Measurements from ENCODE around the gene RSU1. TPM values are rescaled to one million over a fixed set of nuclear protein-coding genes. Genes with fewer than 3 reads are reported as not detected.

The RSU1 gene
- total and polyA plus RNA-seq, 2 experiments from 2014 or later, result 109 to 236 TPM

DNA sequence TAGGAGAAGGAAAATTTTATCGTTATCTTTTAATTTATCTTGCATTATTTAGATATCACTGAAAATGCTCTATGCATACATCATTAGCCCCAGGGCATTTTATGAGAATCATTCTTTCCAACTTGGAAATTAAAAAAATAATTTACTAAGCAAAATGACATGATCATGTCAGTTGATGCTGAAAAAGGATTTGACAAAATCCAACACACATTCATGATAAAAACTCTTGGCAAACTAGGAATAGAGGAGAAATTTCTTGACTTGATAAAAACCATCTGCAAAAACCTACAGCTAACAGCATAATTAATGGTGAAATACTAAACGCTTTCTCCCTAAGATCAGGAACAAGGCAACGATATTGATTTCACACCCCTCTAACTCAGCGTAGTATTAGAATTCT, 40.2 kb upstream of the RSU1 start:
- Histone ChIP-seq H3K4me1 (ENCODE audit: insufficient read depth) (peaks cover 6% of the 10 kb centered on the region; the same call in 1 of the 2 replicates), H3K4me2 (ENCODE audit: unreplicated experiment) (no peak overlapping the region), H3K36me3 (ENCODE audit: low read depth) (no peaks in the 10 kb centered on the region), H3F3A (ENCODE audit: insufficient read depth) (no peaks in the 10 kb centered on the region), H3K9ac (no peak overlapping the region), H3K27me3 (replicated peaks; ENCODE audit: insufficient read depth) (no peaks in the 10 kb centered on the region), H2AFZ (no peak overlapping the region), H4K20me1 (ENCODE audit: insufficient read depth) (no peaks in the 10 kb centered on the region), H3K4me3 (no peak overlapping the region), H3K79me2 (ENCODE audit: insufficient read depth) (no peaks in the 10 kb centered on the region), H3K9me3 (ENCODE audit: low read depth) (no peaks in the 10 kb centered on the region), H3K27ac (no peak overlapping the region), H3K9me2 (ENCODE audit: insufficient read depth) (no peaks in the 10 kb centered on the region)
- TF ChIP-seq EZH2 (IDR thresholded peaks at IDR 0.05; ENCODE audit: insufficient read depth, poor library complexity, severe bottlenecking) (no peak), EZH2phosphoT487 (IDR thresholded peaks at IDR 0.05; ENCODE audit: insufficient read depth, low read depth) (no peak)
- in situ Hi-C loops (cut with MboI), result no loop called here
- DNase-seq, result no peak
- WGBS, 2 experiments (ENCODE audit: low coverage in 1 of 2, low lambda C conversion rate in 2 of 2, missing lambda C conversion rate in 2 of 2), result 62% methylated on average over 4 of the region's 4 CpGs

DNA sequence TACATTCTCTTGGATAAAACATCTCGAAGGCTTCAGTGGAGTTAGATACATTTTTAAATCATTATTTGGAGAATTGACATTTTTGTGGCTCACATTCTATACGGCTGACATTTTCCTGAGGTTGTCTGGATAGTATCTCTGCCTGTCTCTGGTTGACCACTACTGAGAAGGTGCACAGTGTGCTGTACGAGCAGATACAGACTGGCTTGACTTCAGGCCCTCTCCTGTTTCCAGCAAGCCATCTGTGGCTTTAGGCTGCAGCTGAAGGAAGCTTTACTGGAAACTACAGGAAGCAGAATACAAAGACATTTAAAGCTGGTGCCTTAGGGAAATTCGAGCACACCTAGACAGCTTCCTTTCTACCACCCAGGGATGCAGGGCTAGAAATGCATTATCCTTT, 39.3 kb upstream of the RSU1 start:
- Histone ChIP-seq H4K20me1 (ENCODE audit: insufficient read depth) (no peaks in the 10 kb centered on the region), H3K27me3 (replicated peaks; ENCODE audit: insufficient read depth) (no peaks in the 10 kb centered on the region), H3K36me3 (ENCODE audit: low read depth) (no peaks in the 10 kb centered on the region), H3K4me1 (ENCODE audit: insufficient read depth) (peaks cover 6% of the 10 kb centered on the region; the same call in 1 of the 2 replicates), H3F3A (ENCODE audit: insufficient read depth) (no peaks in the 10 kb centered on the region), H3K4me3 (no peak overlapping the region), H3K9me3 (ENCODE audit: low read depth) (no peaks in the 10 kb centered on the region), H3K79me2 (ENCODE audit: insufficient read depth) (no peaks in the 10 kb centered on the region), H3K9me2 (ENCODE audit: insufficient read depth) (no peaks in the 10 kb centered on the region), H3K27ac (no peak overlapping the region), H2AFZ (no peak overlapping the region), H3K4me2 (ENCODE audit: unreplicated experiment) (no peak overlapping the region), H3K9ac (no peak overlapping the region)
- 88 to 91% methylated on average over 4 of the region's 4 CpGs for WGBS, 2 experiments (ENCODE audit: low coverage in 1 of 2, low lambda C conversion rate in 2 of 2, missing lambda C conversion rate in 2 of 2)
- no peak for DNase-seq
- in situ Hi-C loops (cut with MboI), result no loop called here
- no peak for TF ChIP-seq EZH2phosphoT487 (IDR thresholded peaks at IDR 0.05; ENCODE audit: insufficient read depth, low read depth)
- TF ChIP-seq EZH2 (IDR thresholded peaks at IDR 0.05; ENCODE audit: insufficient read depth, poor library complexity, severe bottlenecking), result no peak

DNA sequence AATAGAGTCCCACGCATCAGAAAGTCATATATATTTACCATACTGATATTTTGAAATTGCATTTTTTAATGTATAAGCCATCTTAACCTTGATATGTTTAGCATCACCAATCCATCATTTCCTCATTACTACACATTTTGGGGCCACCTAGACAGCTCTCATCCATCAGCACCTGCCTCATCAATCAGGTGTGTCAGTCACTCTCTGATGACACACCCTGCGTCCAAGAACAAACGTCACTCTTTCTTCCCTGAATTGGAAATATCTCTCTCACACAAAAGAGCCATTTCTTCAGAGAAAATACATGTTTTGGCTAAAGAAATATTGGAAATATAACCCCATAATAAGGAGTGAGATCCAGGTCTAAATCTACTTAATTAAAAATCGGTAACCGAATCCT, 38.9 kb upstream of the RSU1 start:
- Histone ChIP-seq H3K4me3 (no peak overlapping the region), H4K20me1 (ENCODE audit: insufficient read depth) (no peaks in the 10 kb centered on the region), H3K4me1 (ENCODE audit: insufficient read depth) (peaks cover 6% of the 10 kb centered on the region; the same call in 1 of the 2 replicates), H3K9me3 (ENCODE audit: low read depth) (no peaks in the 10 kb centered on the region), H3K4me2 (ENCODE audit: unreplicated experiment) (no peak overlapping the region), H3K79me2 (ENCODE audit: insufficient read depth) (no peaks in the 10 kb centered on the region), H2AFZ (no peak overlapping the region), H3K27ac (no peak overlapping the region), H3K9me2 (ENCODE audit: insufficient read depth) (no peaks in the 10 kb centered on the region), H3K27me3 (replicated peaks; ENCODE audit: insufficient read depth) (no peaks in the 10 kb centered on the region), H3K36me3 (ENCODE audit: low read depth) (no peaks in the 10 kb centered on the region), H3K9ac (no peak overlapping the region), H3F3A (ENCODE audit: insufficient read depth) (no peaks in the 10 kb centered on the region)
- no peak for TF ChIP-seq EZH2phosphoT487 (IDR thresholded peaks at IDR 0.05; ENCODE audit: insufficient read depth, low read depth)
- no peak for TF ChIP-seq EZH2 (IDR thresholded peaks at IDR 0.05; ENCODE audit: insufficient read depth, poor library complexity, severe bottlenecking)
- in situ Hi-C loops (cut with MboI), result no loop called here
- DNase-seq, result no peak
- WGBS, 2 experiments (ENCODE audit: low coverage in 1 of 2, low lambda C conversion rate in 2 of 2, missing lambda C conversion rate in 2 of 2), result 89% methylated on average over 5 of the region's 5 CpGs

DNA sequence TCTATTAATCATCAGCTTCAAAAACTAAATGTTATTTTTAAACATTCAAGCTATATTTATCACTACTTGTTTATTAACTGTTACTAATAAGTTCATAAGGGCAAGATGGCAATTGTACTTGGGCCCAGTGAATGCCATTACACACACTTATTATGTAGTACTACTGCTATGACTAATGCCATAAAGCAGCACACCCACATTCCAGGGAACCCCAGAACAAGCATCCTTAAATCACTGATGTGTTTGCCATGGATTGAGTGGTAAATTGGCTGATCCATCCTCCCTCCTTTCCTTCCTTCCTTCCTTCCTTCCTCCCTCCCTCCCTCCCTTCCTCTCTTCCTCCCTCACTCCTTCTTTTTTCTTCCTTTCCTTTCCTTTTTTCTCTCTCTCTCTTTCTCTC, 37.4 kb upstream of the RSU1 start:
- H3K4me1 ChIP-seq (ENCODE audit: insufficient read depth), result peaks cover 6% of the 10 kb centered on the region; the same call in 1 of the 2 replicates
- no peaks in the 10 kb centered on the region for H3K36me3 ChIP-seq (ENCODE audit: low read depth)
- no peaks in the 10 kb centered on the region for H3K9me2 ChIP-seq (ENCODE audit: insufficient read depth)
- TF ChIP-seq EZH2 (IDR thresholded peaks at IDR 0.05; ENCODE audit: insufficient read depth, poor library complexity, severe bottlenecking), result no peak
- no peak for TF ChIP-seq EZH2phosphoT487 (IDR thresholded peaks at IDR 0.05; ENCODE audit: insufficient read depth, low read depth)
- H3K79me2 ChIP-seq (ENCODE audit: insufficient read depth), result no peaks in the 10 kb centered on the region
- no peaks in the 10 kb centered on the region for H3K9me3 ChIP-seq (ENCODE audit: low read depth)
- no peak overlapping the region for H3K4me2 ChIP-seq (ENCODE audit: unreplicated experiment)
- no peaks in the 10 kb centered on the region for H3K27me3 ChIP-seq (replicated peaks; ENCODE audit: insufficient read depth)
- no peaks in the 10 kb centered on the region for H3F3A ChIP-seq (ENCODE audit: insufficient read depth)
- H3K4me3 ChIP-seq, result no peak overlapping the region
- peak; percentile 67 for DNase-seq
- H3K9ac ChIP-seq, result no peak overlapping the region
- H2AFZ ChIP-seq, result no peak overlapping the region
- in situ Hi-C loops (cut with MboI), result no loop called here
- H4K20me1 ChIP-seq (ENCODE audit: insufficient read depth), result no peaks in the 10 kb centered on the region
- no peak overlapping the region for H3K27ac ChIP-seq

DNA sequence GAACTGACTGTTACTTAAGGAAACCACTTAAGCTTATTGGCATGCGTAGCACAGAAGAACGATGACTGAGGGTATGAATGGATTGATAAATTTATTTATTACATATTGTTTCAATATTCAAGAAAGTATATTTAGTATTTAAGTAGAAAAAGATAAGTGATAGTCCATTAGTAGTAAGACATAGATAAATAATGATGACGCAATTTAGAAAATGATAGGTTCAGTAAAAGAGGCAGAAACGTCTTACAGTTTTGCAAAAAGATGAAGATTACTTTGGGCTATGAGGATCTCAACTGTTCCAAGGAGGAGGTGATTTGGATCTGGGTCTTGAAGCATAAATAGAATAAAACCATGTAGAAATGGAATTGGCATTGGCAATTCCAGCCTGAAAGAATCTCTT, 36.6 kb upstream of the RSU1 start:
- 97 to 99% methylated on average over 4 of the region's 4 CpGs for WGBS, 2 experiments (ENCODE audit: low coverage in 1 of 2, low lambda C conversion rate in 2 of 2, missing lambda C conversion rate in 2 of 2)
- TF ChIP-seq EZH2 (IDR thresholded peaks at IDR 0.05; ENCODE audit: insufficient read depth, poor library complexity, severe bottlenecking) (no peak), EZH2phosphoT487 (IDR thresholded peaks at IDR 0.05; ENCODE audit: insufficient read depth, low read depth) (no peak)
- no peak overlapping the region for H2AFZ ChIP-seq
- H3K4me2 ChIP-seq (ENCODE audit: unreplicated experiment), result no peak overlapping the region
- no peak overlapping the region for H3K27ac ChIP-seq
- H3K9ac ChIP-seq, result no peak overlapping the region
- H3K9me3 ChIP-seq (ENCODE audit: low read depth), result no peaks in the 10 kb centered on the region
- H3K4me3 ChIP-seq, result no peak overlapping the region
- no peaks in the 10 kb centered on the region for H3K36me3 ChIP-seq (ENCODE audit: low read depth)
- no peaks in the 10 kb centered on the region for H3F3A ChIP-seq (ENCODE audit: insufficient read depth)
- no peaks in the 10 kb centered on the region for H4K20me1 ChIP-seq (ENCODE audit: insufficient read depth)
- H3K4me1 ChIP-seq (ENCODE audit: insufficient read depth), result peaks cover 12% of the 10 kb centered on the region
- H3K27me3 ChIP-seq (replicated peaks; ENCODE audit: insufficient read depth), result no peaks in the 10 kb centered on the region
- DNase-seq, result no peak
- in situ Hi-C loops (cut with MboI), result no loop called here
- no peaks in the 10 kb centered on the region for H3K9me2 ChIP-seq (ENCODE audit: insufficient read depth)
- H3K79me2 ChIP-seq (ENCODE audit: insufficient read depth), result no peaks in the 10 kb centered on the region

Measured in GM23248 (cell line).